ENCODE measurements around the gene FOXP1.

FOXP1 gene

DNA sequence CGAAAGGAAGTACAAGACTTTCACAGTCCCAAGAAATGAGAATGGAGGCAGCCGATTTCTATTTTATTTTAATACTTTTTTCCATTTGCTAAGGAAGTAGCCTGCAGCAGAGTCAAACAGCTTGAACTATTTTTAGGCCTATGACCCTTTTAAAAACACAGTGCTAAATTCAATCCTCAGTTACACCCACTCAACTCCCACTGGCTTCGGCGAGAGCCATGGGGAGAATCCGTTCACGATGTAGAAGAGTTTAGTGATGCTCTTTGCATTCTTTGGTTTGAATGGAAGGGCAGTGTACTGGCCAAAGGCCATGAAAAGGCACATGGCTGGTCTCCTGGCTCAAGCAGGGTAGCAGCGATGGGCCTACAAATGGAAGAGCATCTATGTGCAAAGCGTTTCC is 343.5 kb downstream of the FOXP1 start:
- DNase-seq (ENCODE audit: low read depth), result no peak

DNA sequence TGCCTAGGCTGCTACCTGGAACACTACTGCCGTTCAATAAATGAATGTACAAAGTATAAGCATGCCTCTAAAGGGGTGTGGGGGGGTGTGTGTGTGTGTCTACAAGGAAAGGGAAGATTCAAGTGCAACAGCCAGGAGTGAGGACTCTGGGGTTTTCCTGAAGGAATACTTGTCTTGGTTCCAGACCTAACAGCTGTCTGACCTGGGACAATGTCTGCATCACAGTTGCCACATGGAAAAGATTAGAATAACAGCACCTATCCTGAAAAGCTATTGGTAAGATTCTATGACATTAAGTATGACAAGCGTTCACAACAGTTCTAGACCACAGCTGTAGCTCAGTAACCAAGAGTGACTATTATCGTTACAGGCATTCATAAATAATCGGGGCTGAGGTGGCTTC is 345.2 kb downstream of the FOXP1 start:
- DNase-seq (ENCODE audit: low read depth), result no peak

DNA sequence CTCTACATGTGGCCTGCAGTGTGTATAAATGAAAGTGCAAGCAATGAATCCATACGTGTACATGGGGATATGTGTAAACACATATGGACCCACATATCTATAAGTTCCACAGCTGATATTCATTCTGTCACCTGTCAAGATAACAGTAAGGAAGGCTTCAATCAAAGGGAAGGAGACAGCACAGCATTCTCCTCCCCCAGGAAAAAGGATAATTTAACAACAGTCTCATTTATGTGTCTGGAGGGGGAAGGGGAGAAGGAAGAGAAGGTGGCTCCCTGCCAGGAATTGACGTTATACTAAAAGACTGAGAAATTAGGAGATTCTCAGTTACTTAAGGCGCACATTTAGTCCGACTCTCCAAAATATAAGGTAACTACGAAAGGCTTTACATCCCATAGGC is 345.9 kb downstream of the FOXP1 start:
- DNase-seq (ENCODE audit: low read depth), result no peak

DNA sequence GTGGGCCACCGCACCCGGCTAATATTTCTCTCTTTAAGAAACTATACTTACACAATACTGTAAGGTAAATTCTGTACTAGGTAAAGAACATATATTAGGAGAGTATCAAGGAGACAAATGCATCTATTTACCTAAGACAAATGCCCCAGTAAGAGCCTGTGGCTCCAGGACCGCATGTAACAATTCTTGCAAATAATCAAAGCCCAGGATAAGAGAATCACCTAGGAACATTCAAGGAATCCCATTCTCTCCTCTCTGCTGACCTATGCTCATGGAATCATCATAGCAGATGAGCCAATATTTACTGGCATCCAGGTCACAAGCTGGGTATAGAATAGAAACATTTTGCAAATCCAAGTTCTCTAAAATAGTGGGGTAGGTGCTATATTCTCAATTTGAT is 347.7 kb downstream of the FOXP1 start:
- no peak for DNase-seq (ENCODE audit: low read depth)

DNA sequence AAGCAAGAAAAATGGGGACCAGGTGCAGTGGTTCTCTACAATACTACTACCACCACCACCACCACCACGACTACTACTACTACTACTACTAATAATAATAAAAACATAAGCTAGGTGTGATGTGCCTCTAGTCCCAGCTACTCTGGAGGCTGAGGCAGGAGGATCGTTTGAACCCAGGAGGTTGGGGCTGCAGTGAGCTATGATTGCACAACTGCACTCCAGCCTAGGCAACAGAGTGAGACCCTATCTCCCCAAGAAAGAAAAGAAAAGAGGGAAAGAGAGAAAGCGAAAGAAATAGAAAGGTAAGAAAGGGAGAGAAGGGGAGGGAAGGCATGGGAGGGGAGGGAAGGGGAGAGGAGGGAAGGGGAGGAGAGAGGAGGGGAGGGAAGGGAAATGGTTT is 350.6 kb downstream of the FOXP1 start:
- DNase-seq (ENCODE audit: low read depth), result no peak

DNA sequence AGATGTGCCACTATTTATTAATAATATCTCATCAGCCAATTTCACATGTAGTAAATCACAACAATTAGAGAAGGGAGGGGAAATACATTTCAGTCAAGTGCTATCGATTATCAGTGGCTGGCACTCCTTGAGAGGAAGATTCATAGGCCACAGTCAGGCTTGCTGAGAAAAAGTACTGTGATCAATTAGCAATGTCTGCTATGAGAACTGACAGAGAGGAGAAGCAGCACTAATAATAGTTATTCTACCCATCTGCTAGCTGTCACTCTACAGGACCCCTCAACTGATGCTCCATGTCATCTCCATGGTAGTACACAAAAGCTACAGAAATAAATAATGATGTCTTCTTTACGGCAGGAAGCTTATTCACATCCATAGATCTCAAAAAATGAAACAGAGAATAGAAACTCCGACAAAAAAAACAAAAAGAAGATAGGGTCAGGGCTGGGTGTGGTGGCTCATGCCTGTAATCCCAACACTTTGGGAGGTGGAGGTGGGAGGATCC is 351.3 kb downstream of the FOXP1 start:
- DNase-seq (ENCODE audit: low read depth), result no peak

DNA sequence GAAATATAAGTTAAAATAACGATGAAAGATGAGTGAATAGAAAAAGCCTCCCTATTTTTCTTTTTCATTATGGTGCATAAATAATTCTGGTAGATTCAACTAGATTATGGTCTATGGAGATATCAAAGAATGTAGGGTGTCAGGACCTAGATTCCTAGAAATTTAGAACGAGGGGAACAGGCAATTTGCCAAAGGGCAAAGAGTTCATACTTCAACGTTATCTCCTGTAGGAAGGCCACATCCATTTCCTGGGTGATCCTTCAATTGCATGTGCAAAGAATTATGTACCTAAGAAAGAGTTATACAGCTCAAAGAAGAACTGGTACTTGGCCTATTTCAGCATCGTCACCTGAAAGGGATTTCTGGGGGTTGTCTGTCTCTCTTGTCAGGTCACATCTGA is 351.8 kb downstream of the FOXP1 start:
- DNase-seq (ENCODE audit: low read depth), result no peak

DNA sequence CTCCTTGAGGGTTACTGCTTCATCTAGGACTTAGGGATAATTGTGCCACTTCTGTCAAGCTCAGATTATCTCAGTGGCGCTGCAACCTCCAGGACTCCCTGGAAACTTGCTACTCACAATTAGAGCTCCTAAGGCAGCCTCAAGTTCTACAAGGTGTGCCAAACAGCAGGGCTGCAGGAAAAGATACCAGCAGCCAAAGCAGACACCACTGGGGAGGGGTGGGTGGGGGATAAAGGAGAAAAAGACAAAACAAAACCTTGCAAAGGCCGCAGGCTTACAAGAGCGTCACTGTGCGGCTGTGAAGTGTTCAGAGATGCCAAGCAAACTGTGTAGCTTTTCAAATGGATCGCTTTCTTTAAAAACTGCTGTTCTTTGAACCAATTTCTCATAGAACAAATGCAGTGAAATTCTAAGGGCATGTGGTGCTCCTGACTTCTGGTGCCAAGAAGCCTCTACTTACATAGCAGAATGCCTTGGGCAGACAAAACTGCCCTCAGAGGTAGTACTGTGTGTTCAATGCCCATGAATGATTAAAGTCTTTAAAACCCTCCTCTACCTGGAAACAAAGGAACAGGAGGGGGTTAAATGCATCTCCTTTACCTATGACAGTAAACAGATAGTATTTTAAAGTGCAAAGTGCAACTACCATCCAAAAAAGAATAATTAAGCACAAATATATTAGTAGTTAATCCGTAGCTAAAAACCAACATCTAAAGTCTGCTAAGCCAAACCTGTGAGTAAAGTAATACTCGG is 353.4 kb downstream of the FOXP1 start:
- no peak for DNase-seq (ENCODE audit: low read depth)

DNA sequence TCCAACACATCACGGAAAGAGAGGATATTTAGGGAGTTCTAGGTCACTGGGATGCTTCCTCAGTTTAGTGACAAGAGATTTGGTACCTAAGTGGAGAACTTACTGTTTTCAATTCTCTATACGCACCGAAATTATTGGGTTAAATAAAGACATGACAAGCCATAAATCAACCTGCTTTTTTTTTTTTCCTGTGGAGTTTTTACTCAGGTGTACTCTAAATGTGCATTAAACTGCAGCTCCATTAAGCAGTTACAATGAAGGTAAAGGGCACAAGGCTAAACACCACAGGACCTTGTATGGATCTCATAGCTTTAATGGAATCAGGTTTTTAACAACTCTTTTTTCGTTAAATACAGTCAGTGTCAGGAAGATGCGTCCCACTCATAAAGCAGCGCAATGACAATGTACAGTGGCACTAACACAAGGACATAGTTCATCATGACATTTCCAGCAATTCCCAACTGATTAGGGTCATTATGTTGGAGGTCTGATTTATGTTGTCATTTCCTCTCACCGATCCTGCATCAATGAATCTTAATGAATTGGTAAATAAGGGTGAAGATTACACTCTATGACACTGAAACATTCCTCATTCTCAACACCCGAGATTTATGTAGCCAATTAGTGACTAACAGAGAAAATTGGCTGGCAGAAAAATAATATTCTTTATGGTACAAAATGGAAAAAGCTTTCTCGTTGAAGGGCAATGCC is 355.2 kb downstream of the FOXP1 start:
- DNase-seq (ENCODE audit: low read depth), result no peak

DNA sequence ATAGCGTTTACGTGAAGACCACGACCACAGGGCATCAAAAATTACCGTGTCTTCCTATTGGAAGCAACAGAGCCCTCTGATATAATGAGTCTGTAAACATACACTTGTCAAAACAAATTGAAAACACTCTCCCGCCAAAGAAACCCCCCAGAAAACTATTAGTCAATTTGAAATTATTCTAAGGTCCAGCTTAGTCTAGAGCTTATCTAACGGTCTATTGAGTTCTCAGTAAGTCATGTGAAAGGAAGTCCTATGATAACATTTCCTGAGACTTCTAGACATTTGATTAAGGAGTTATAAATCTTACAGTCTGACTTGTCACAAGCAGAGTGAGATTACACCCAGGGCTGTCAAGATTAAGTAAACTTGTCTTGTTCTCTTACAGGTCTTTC is 356.3 kb downstream of the FOXP1 start:
- no peak for DNase-seq (ENCODE audit: low read depth)

DNA sequence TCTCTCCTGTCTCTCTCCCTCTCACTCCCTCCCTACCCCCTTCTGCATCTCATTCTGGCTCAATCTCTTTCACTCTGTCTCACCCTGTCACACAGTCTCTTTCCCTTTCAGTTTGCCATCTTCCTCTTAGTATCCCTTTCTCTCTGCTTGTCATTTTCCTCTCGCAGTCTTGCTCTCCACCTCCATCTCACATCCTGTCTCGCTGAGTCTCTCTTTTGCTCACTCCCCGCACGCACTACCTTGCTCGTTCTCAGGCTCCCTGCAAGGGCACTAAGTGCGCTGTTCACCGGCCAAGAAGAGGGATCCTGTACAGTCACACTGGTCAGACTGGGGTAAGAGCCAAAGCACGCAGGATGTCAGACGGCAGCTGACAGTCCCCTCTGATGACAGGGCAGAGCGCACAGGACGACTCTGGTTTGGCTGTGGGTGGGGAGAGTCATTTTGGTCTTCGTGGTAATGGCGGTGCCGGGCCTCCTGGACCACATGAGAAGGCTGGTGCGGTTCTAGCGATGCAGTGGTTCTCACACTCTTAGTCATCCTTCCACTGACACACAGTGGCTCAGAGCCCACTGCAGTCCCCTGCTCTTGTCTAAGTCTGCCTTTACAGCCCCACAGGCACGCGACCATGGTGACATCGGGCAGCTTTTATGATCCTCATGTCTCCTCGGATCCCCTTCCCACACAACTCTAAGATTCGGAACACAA is 356.8 kb downstream of the FOXP1 start:
- peak; percentile 83 for DNase-seq (ENCODE audit: low read depth)

DNA sequence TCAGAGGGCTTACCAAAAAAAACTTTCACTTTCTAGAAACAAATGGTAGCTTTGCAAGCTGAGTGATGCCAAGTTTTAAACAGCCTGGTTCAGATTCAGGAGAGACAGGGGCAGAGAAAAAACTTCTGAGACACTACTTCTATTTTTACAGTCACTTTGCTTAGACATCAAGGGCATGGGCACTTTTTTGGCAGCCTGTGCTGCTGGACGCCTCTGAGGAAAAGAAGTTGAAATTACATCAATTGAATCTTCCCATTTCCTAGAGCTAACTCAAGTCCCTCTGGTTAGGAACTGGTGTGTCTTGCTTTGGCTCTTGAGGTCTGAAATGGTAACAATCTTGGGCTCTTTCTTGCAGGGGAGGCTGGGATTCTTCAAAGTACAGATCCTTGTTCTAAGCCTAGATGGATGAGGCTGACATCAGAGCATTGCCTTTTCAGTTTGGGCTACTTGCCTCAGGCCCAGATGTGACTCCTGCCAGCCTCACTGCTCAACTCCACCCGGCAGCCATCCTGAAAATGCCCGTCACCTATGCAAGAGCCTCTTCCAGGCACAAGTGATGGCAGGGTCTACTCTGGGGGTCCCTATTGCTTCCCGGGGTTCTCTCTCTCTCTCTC is 357.5 kb downstream of the FOXP1 start:
- no peak for DNase-seq (ENCODE audit: low read depth)

DNA sequence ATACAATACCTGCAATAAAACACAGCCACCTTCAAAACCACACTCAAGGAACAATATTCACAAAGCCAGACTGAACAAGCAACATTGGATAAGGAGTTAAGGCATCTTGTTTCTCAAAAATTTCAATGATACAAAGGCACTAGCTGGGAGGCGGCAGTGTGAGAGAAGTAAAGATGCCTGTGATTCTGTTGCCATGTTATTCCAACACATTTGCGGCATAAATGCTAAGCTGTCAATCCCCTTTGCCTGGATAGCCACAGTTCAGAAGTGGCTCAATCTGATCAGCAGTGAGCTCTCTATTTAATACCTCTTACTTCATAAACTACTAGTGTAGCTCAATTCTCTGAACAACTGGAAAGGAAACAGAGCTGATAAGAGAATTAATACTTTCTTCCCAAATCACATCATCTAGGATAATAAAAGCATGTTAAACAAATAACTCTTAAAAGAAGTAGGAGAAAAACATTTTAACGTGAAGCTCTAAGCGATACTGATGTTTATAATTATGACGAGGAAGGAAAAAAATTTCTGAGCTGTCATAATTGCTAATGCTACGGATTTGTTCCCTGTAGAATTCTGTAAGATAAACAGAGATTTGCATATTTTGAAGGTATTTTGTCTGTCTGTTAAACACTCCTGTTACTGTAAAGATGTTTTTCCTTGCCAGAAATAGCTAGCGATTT is 358.4 kb downstream of the FOXP1 start:
- no peak for DNase-seq (ENCODE audit: low read depth)

DNA sequence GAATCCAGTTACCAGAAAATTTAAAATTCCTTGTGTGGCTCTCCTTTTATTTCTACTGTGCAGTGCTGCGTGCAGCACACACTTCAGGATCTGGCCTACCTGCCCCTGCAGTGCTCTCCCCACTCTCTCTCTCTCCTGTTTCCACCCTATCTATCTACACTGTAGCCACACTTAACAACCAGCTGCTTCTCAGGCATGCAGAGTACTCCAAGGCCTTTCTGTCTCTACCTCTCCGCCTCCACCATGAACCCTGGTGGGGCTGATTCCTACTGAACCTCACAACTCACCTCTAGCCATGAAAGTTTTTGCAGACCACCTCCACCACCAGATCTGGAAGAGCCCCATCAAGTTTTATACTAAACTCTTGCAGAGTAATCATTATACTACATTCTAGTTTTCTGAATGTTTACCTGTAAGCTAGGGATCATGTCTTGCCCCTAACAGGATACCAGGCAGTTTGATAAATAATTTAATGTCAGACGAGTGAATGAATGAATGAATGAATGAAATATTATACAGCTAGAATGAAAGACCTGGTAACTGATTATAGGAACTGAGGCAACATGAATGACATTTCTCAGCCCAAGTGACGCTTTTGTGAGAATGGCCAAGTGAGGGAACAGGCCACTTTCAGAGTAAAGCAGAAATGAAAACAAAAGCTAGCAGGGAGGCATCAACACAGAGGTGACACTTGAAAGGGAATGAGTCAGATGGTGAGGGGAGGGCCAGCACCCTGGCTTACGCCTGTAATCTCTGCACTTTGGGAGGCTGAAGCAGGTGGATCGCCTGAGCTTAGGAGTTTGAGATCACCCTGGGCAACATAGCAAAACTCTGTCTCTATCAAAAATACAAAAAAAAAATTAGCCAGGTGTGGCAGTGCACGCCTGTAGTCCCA is 363.5 kb downstream of the FOXP1 start:
- peak; percentile 27 for DNase-seq (ENCODE audit: low read depth)

DNA sequence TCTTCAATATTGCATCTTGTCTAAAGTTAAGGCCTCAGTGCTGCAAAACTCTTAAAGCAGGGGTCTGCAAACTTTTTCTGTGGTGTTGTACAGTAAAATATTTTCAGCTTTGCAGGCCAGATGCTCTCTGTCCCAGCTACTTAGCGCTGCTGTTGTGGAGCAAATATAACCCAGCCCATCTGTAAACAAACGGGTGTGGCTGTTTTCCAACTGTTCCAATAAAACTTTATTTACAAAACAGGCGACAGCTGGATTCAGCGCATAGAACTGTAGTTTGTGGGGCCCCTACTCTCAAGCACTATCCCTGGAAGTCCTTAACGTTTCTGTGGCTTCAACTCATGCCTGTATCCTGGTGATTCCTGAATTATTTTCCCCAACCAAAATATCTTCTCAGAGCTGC is 365.0 kb downstream of the FOXP1 start:
- DNase-seq (ENCODE audit: low read depth), result no peak

DNA sequence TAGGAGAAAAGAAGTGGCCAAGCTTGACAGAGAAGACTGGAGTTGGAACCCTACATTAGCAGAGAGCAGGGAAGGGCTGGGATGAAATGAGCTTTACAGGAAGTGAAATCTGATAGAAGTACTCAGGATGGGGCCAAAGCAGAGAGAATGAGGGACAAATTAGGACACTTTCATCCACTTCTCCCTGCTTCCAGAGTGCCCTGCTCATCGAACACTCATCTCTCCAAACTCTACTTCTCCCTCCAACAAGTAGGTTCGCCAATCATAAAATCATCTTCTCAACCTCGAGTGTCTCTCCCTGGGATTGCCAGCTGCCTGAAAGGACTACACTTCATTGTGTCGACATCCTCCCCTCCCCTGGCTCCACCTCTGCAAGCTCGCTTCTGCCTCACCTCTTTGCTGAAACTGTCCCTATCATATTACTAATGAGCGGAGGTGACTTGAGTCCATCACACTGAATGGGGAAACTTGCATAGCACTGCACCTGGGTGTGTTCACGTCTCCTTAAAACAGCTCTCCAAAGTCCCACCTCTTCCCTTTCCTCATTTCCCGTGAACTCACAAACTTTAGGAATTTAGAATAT is 365.8 kb downstream of the FOXP1 start:
- DNase-seq (ENCODE audit: low read depth), result no peak

DNA sequence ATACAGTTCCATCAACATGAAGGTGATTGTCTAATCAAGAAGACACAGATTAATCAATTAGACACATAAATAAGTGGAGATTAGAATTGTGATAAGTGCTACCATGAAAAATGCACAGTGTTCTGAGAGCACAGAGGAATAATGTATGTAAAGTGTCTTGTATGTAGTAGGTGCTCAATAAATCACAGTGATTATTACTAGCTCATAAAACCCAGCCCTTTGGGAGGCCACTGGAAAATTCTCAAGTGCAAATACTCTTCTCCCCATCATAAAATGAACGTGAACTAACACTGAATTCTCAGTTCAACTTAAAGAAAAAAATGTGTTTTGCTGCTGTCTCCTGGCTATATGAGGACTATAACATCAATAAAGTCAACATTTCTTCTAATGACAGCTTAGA is 368.2 kb downstream of the FOXP1 start:
- DNase-seq (ENCODE audit: low read depth), result no peak

DNA sequence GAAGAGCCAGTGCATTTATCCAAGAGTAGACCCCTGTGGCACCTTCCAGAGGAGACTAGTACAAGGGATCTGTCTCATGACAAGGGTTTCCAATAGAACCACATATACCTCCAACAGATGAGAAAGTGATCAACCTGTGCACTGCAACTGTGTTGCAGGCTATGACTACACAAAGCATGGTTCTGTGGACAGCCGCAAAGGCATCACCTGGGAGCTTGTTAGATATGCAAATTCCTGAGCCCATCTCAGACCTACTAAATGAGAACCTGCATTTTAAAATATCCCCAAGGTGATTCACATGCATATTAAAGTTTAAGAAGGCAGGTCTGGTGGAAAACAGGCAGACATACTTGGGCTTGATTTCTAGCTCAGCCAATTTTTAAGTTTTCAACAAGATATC is 368.7 kb downstream of the FOXP1 start:
- DNase-seq (ENCODE audit: low read depth), result no peak

DNA sequence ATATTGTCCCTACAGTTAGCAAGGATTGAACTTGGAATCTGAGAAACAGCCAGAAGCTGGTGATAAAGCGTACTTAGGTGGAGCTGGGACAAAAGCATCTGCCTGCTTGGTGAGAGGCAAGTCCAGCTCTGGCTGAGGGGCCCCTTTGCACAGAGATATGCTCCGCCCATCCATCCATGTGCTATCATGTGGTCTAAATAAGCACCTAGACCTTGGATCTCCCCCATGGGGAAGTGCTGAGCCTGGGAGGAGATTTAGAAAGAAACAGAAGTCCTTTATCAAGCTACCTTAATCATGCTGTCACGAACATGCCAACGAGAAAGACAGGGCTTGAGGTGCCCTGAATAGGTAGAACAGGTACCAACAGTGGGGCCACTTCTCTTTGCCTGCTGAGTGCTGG is 369.5 kb downstream of the FOXP1 start:
- no peak for DNase-seq (ENCODE audit: low read depth)

DNA sequence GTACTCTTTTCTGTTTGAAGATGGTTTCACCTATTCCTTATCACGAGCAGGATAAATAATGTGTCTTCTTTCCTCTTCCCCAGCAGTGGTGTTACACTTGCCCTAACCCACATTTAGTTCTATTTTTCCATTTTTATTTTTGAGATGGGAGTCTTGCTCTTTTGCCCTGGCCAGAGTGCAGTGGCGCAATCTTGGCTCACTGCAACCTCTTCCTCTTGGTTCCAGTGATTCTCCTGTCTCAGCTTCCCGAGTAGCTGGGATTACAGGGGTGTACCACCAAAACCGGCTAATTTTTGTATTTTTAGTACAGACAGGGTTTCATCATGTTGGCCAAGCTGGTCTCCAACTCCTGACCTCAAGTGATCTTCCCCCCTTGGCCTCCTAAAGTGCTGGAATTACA is 372.4 kb downstream of the FOXP1 start:
- no peak for DNase-seq (ENCODE audit: low read depth)

All from stimulated activated CD8-positive, alpha-beta memory T cell treated with anti-CD3 and anti-CD28 coated beads, Interleukin-4, amount 100 ng/mL, for 24 hours (primary cell).